Aorta (tissue), 5 donors: ENCODE measurements around the gene RASGEF1C. TPM values are rescaled to one million over a fixed set of nuclear protein-coding genes. Genes with fewer than 3 reads are reported as not detected.

Source experiments
- ATAC-seq: fragments of 200-7000 bp; cut with Tn5 transposase; one replicate; pipeline ENCODE4 v1.9.1; 2022; ENCODE audit warnings: moderate library complexity; ENCODE audit not compliant: low FRiP score
- DNase-seq, 2 donors: peaks; one replicate each; pipeline ENCODE4 v3.0.0-alpha.2; 2020
- H3K27ac ChIP-seq, 2 donors: one replicate each; pipeline ENCODE4 v1.5.1; 2013; ENCODE audit warnings: low read length in 2 of 2, mild to moderate bottlenecking in 2 of 2, moderate library complexity in 2 of 2, control low read depth in 1 of 2, inconsistent platforms in 1 of 2, low read depth in 1 of 2
- H3K27me3 ChIP-seq, 2 donors: one replicate each; pipeline ENCODE4 v1.6.1; 2013; ENCODE audit warnings: control low read depth in 1 of 2, low read length in 1 of 2, mild to moderate bottlenecking in 1 of 2, moderate library complexity in 1 of 2; ENCODE audit not compliant: insufficient read depth in 2 of 2, control insufficient read depth in 1 of 2
- H3K36me3 ChIP-seq, 2 donors: one replicate each; pipeline ENCODE4 v1.6.1; 2013; ENCODE audit warnings: control low read depth in 1 of 2, low read length in 1 of 2, mild to moderate bottlenecking in 1 of 2; ENCODE audit not compliant: insufficient read depth in 2 of 2, control insufficient read depth in 1 of 2
- H3K4me1 ChIP-seq, 2 donors: one replicate each; pipeline ENCODE4 v1.6.1; 2013; ENCODE audit warnings: low read length in 2 of 2, control low read depth in 1 of 2, mild to moderate bottlenecking in 1 of 2, moderate library complexity in 1 of 2; ENCODE audit not compliant: insufficient read depth in 2 of 2, control insufficient read depth in 1 of 2
- H3K4me3 ChIP-seq, 2 donors: one replicate each; pipeline ENCODE4 v1.5.1; 2013; ENCODE audit warnings: low read length in 2 of 2, control low read depth in 1 of 2, mild to moderate bottlenecking in 1 of 2
- H3K9me3 ChIP-seq: one replicate; pipeline ENCODE4 v1.6.1; 2013; ENCODE audit warnings: mild to moderate bottlenecking, low read length; ENCODE audit not compliant: control insufficient read depth
- WGBS, 2 donors: extraction: QIAGEN DNeasy Blood & Tissue Kit; methylation state at CpG; one replicate each; pipeline ENCODE4 v1.1.7; 2013; 5-methylcytosine and 5-hydroxymethylcytosine counted together
- intact Hi-C, 2 donors: fragments of 100-400 bp; cut with DNase I; formaldehyde crosslinking; loops; one replicate each; pipeline versions ENCODE4 v1.14.2 to v1.15.0; 2022
- polyA plus RNA-seq, 2 donors: library from polyadenylated mRNA; stranded (reverse); fragments of 200-250 nt; gene quantifications; one replicate each; pipeline ENCODE4 v1.2.3, GENCODE V29; 2013
- total RNA-seq, 2 donors: library from RNA; stranded (reverse); fragmentation: NEBNext Ultra II Directional; extraction: Animal tissue kit (Norgen Biotek cat#: 25700); gene quantifications; one replicate each; pipeline ENCODE4 v1.2.1, GENCODE V29; 2021
- donor health status: healthy with polysubstance abuse.
- donor health status: Bipolar disorder and iron deficiency.
- donor health status: DM: no; HTN: no; CAD: no.
- donor health status: DM: no; HTN: no; CAD: no.
- donor health status: DM: yes; HTN: yes; CAD: no.

Gene RASGEF1C
- total and polyA plus RNA-seq, 4 donors = 0.66 to 1.2 TPM; not detected in 2

- peaks cover 21 to 22% of the 10 kb centered on the region in 2 donors for H3K36me3 ChIP-seq
- DNase-seq = no peak
- no peaks in the 10 kb centered on the region for H3K4me1 ChIP-seq
- intact Hi-C loops = no loop called here
- no peak overlapping the region for H3K27ac ChIP-seq
- WGBS, 2 donors = 97 to 98% methylated on average over 15 of the region's 15 CpGs
- H3K9me3 ChIP-seq = peaks cover 35% of the 10 kb centered on the region
- no peaks in the 10 kb centered on the region for H3K27me3 ChIP-seq
- ATAC-seq = no peak
- no peak overlapping the region for H3K4me3 ChIP-seq
Measured at GRCh38 chr5:180234271-180234670, 25.3 kb upstream of the RASGEF1C start.

DNA sequence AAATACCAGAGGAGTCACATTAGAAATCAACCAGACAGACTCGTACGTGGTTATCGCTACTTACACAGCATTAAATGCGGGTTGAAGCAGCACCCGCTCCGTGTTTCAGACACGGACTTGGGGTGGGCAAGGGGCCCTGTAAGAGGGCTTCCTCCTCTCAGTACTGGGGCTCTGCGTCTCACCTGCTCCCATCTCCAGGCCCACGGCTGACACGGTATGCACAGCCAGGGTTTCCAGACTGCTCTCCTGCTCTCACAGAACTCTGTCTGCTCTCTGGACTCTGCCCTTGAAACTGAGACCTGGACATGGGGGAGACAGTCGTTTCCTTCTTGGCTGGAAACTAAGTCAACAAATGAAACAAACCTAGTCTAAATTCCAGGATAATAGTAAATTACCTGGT, 24.7 kb upstream of the RASGEF1C start:
- H3K9me3 ChIP-seq = peaks cover 36% of the 10 kb centered on the region
- intact Hi-C loops = no loop called here

DNA sequence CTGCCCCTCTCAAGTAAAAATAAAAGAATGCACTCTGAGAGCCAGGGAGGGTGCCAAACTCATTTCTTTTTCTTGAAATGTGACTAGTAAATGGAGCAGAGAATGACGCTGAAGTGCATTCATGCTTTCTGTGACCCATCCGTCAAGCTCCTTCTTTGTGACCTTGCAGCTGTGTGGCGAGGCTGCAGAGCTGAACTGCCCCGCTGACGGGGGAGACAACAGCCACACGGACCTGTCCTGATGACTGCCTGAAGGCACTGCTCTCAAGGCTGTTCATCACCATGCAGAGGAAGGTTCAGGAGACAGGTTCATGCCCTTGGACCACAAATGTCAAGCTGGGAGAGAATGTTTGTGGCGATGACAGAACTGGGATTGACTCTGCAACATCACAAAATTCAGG, 21.0 kb upstream of the RASGEF1C start:
- Histone ChIP-seq H3K4me3 (no peak overlapping the region), H3K27me3 (no peaks in the 10 kb centered on the region), H3K36me3 (peaks cover 7 to 11% of the 10 kb centered on the region in 2 donors), H3K27ac (no peak overlapping the region), H3K9me3 (peaks cover 33% of the 10 kb centered on the region), H3K4me1 (no peaks in the 10 kb centered on the region)
- 81 to 82% methylated on average over 7 of the region's 7 CpGs for WGBS, 2 donors
- no peak for ATAC-seq
- intact Hi-C loops = no loop called here
- no peak for DNase-seq

More for the DNA sequence above, 24.7 kb upstream of the RASGEF1C start:
- Histone ChIP-seq H3K27me3 (no peaks in the 10 kb centered on the region), H3K36me3 (peaks cover 19 to 21% of the 10 kb centered on the region in 2 donors), H3K4me3 (no peak overlapping the region), H3K27ac (no peak overlapping the region), H3K4me1 (no peaks in the 10 kb centered on the region)
- ATAC-seq (no peak), DNase-seq (no peak)
- 54 to 55% methylated on average over 11 of the region's 11 CpGs for WGBS, 2 donors

GRCh38 chr5:180222056-180222455, 13.0 kb upstream of the RASGEF1C start:
- WGBS, 2 donors = 93 to 95% methylated on average over 11 of the region's 11 CpGs
- intact Hi-C loops = no loop called here
- Histone ChIP-seq H3K27me3 (no peaks in the 10 kb centered on the region), H3K9me3 (peaks cover 20% of the 10 kb centered on the region), H3K36me3 (no peaks in the 10 kb centered on the region), H3K4me1 (no peaks in the 10 kb centered on the region), H3K27ac (no peak overlapping the region), H3K4me3 (no peak overlapping the region)
- no peak for DNase-seq
- no peak for ATAC-seq

DNA sequence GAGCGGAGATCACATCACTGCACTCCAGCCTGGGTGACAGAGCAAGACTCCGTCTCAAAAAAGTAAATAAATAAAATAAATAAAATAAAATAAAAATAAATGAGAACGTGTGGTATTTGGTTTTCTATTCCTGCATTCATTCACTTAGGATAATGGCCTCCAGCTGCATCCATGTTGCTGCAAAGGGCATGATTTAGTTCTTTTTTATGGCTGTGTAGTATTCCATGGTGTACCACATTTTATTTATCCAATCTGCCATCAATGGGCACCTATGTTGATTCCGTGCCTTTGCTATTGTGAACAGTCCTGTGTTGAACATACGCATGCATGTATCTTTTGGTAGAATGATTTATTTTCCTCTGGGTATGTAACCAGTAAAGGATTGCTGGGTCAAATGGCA, 8.8 kb upstream of the RASGEF1C start:
- H3K27me3 ChIP-seq = no peaks in the 10 kb centered on the region
- DNase-seq = no peak
- no peaks in the 10 kb centered on the region for H3K36me3 ChIP-seq
- ATAC-seq = no peak
- H3K4me3 ChIP-seq = no peak overlapping the region
- H3K9me3 ChIP-seq = peaks cover 22% of the 10 kb centered on the region
- intact Hi-C loops = no loop called here
- 92 to 94% methylated on average over 5 of the region's 5 CpGs for WGBS, 2 donors
- H3K4me1 ChIP-seq = no peaks in the 10 kb centered on the region
- H3K27ac ChIP-seq = no peak overlapping the region

- no peaks in the 10 kb centered on the region for H3K4me1 ChIP-seq
- WGBS, 2 donors = 92 to 93% methylated on average over 15 of the region's 15 CpGs
- H3K27me3 ChIP-seq = no peaks in the 10 kb centered on the region
- no peak overlapping the region for H3K27ac ChIP-seq
- no peak overlapping the region for H3K4me3 ChIP-seq
- peaks cover 17% of the 10 kb centered on the region for H3K9me3 ChIP-seq
- H3K36me3 ChIP-seq = no peaks in the 10 kb centered on the region
- ATAC-seq (no peak), DNase-seq (no peak)
- intact Hi-C loops = no loop called here
Measured at GRCh38 chr5:180216646-180217171, 7.7 kb upstream of the RASGEF1C start.

DNA sequence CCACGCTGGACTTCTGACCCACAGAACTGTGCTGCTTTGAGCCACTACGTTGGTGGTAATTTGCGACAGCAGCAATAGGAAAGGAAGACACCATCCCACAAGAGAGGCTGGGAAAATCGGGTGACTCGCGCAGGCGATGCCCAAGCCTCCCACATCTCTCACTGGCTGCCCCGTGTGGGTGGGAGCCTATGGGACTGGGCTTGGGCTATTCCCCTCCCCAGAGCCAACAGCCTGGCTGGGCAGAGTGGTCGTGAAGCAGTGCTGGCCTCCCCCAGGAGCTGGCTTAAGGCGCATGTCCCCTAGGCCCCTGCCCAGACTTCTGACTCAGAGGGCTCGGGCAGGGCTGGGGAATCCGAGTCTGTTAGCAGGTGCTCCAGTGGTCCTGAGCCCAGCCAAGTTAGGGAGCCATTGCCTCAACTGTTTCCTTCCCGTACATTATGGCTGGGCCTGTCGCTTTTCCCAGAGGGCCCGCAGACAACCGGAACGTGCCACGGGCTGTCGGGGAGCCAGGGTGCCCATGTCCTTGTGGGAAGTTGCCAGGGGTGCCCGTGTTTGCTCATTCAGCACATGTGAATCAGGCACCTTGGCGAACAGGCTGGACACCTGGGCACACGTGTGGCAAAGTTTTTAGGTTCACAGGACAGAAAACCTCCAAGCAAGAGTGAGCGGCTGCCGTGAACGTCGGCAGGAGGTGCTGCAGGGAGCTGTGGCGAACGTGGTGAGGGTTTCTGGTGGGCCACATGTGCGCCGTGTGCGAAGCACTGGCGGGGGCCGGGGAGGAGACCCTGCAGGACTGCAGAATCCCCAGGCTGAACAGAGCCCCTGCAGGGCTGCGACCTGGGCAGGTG, 7.0 kb upstream of the RASGEF1C start:
- DNase-seq (no peak), ATAC-seq (no peak)
- 87 to 88% methylated on average over 34 of the region's 34 CpGs for WGBS, 2 donors

DNA sequence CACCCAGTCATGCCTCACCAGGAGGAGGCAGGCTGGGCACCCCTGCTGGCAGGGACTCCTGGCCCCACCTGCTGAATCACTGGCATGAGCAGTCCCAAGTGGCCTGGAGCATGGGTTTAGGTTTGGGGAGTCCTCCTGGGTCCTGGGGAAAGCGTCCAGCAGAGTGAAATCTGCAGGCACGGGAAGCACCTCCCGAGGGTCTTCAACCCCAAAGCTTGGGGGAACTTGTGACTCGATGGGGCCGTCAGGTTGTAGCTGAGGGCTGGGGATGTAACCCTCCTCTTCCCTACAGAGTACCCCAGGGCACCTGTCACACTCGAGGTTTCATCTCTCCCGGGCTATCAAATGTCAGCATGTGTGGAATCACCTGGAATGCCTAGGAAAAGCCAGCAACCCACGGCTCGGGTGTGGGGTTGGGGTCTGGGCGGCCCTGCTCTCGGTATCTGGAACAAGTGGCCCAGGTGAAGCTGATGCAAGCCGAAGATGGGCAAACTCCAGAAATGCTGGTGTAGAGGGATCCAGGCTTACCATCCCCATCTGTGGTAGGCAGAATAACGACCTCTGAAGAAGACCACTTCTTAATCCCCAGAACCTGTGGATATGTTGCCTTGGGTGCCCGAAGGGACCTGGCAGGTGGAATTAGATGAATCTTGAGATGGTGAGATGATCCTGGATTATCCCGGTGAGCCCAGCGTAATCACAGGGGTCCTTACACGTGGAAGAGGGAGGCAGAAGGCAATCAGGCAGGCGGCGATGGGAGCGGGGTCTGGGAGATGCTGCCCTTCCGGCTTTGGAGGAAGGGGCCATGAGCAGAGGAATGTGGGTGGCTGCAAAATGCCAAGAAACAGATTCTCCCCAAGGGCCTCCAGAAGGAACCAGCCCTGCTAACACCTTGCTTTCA, 6.1 kb upstream of the RASGEF1C start:
- ATAC-seq = no peak
- Histone ChIP-seq H3K4me1 (no peaks in the 10 kb centered on the region), H3K27ac (no peak overlapping the region), H3K9me3 (peaks cover 12% of the 10 kb centered on the region), H3K36me3 (no peaks in the 10 kb centered on the region), H3K4me3 (no peak overlapping the region), H3K27me3 (no peaks in the 10 kb centered on the region)
- no peak for DNase-seq
- intact Hi-C loops = no loop called here
- WGBS, 2 donors = 92 to 93% methylated on average over 21 of the region's 21 CpGs

More for the DNA sequence above, 7.0 kb upstream of the RASGEF1C start:
- Histone ChIP-seq H3K27ac (no peak overlapping the region), H3K9me3 (peaks cover 17% of the 10 kb centered on the region), H3K4me3 (no peak overlapping the region), H3K4me1 (no peaks in the 10 kb centered on the region), H3K27me3 (no peaks in the 10 kb centered on the region), H3K36me3 (no peaks in the 10 kb centered on the region)
- intact Hi-C loops = no loop called here
